Adrenal gland (tissue), 12 donors: ENCODE data around the gene ABCC3. TPM values are rescaled to one million over a fixed set of nuclear protein-coding genes. Genes with fewer than 3 reads are reported as not detected.

Experiments used
- DNase-seq, 7 donors: peaks; one replicate each; pipeline ENCODE4 v3.0.0-alpha.2; 2019 to 2020
- H3K27ac ChIP-seq, 5 donors: fragments of 200-600 bp; sonication (generic) in 4 of 5; 1 replicate in 3 of 5; 2 replicates in 2 of 5; pipeline versions ENCODE4 v1.5.1 to v1.8.0; 2016 to 2020; ENCODE audit warnings: mild to moderate bottlenecking in 1 of 5
- H3K27me3 ChIP-seq: fragments of 200-600 bp; 2 replicates; pipeline ENCODE4 v1.8.0; 2021
- H3K36me3 ChIP-seq, 2 donors: fragments of 200-600 bp; replicated peaks in 1 of 2; 1 replicate in 1 of 2; 2 replicates in 1 of 2; pipeline versions ENCODE4 v1.5.1 to v1.8.0; 2018 to 2022
- H3K4me1 ChIP-seq, 2 donors: fragments of 200-600 bp; replicated peaks in 1 of 2; 1 replicate in 1 of 2; 2 replicates in 1 of 2; pipeline versions ENCODE4 v1.5.1 to v1.8.0; 2018 to 2021
- H3K4me3 ChIP-seq, 4 donors: fragments of 200-600 bp; sonication (generic) in 3 of 4; one replicate each; pipeline ENCODE4 v1.5.1; 2016 to 2018
- H3K9me3 ChIP-seq, 3 donors: fragments of 200-600 bp; sonication (generic) in 1 of 3; replicated peaks in 1 of 3; 1 replicate in 2 of 3; 2 replicates in 1 of 3; pipeline versions ENCODE4 v1.5.1 to v1.8.0; 2016 to 2021
- CTCF ChIP-seq, 6 experiments: fragments of 450-650 bp in 4 of 6; fragments of 200-600 bp in 2 of 6; sonication (generic) in 1 of 6; IDR thresholded peaks; 1 replicate in 5 of 6; 2 replicates in 1 of 6; pipeline versions ENCODE4 v1.5.1 to v1.8.0; 2016 to 2021; ENCODE audit warnings: antibody characterized with exemption in 6 of 6, mild to moderate bottlenecking in 2 of 6, moderate library complexity in 1 of 6
- POLR2A ChIP-seq, 2 donors: fragments of 450-650 bp; IDR thresholded peaks; one replicate each; pipeline ENCODE4 v1.6.1; 2017; ENCODE audit warnings: antibody characterized with exemption in 2 of 2, mild to moderate bottlenecking in 2 of 2, moderate library complexity in 1 of 2
- WGBS, 4 donors: extraction: QIAGEN DNeasy Blood & Tissue Kit in 2 of 4; methylation state at CpG; one replicate each; pipeline versions ENCODE4 v1.1.5 to v1.1.7; 2013 to 2017; 5-methylcytosine and 5-hydroxymethylcytosine counted together
- intact Hi-C, 2 donors: fragments of 100-400 bp; cut with DNase I; formaldehyde crosslinking; loops; one replicate each; pipeline versions ENCODE4 v1.14.1 to v1.15.0; 2022 to 2023
- polyA plus RNA-seq, 3 donors: library from polyadenylated mRNA; stranded (reverse); fragments of 200-250 nt in 2 of 3; fragments of 350-450 nt in 1 of 3; fragmentation: Illumina TruSeq in 1 of 3; extraction: RNeasy Lipid Tissue Mini Kit (QIAGEN cat#74804) in 1 of 3; gene quantifications; one replicate each; pipeline ENCODE4 v1.2.3, GENCODE V29; 2013 to 2014
- total RNA-seq, 9 donors: library from RNA; depleted of rRNA in 4 of 9; stranded (reverse); fragments of >200 nt in 4 of 9; fragments of 120-200 nt in 1 of 9; fragmentation: NEBNext Ultra II Directional in 1 of 9; extraction: Animal tissue kit (Norgen Biotek cat#: 25700) in 1 of 9; gene quantifications; one replicate each; pipeline versions ENCODE4 v1.1.0 to v1.2.4, GENCODE V29; 2013 to 2023
- donor health status: healthy with polysubstance abuse.
- donor health status: Bipolar disorder and iron deficiency.
- donor health status: DM: yes; HTN: yes; CAD: no.
- donor health status: DM: no; HTN: no; CAD: no.
- donor health status: DM: no; HTN: no; CAD: no.
- donor health status: DM: yes; HTN: yes; CAD: no.

ABCC3 gene
- total and polyA plus RNA-seq, 12 donors = 7.2 to 448 (median 262) TPM

GRCh38 chr17:50681263-50682200, 46.9 kb downstream of the ABCC3 start:
- intact Hi-C loops = loop anchor here in 1 of 2 donors (5.0 kb wide), 1 partner anchor 49 kb away; the partner anchor contains the start of gene ABCC3
- DNase-seq = peak in 6 of 7 donors; percentile 75 to 83 (median 76)
- no peak overlapping the region for H3K4me3 ChIP-seq
- 44 to 51% (median 48%) methylated on average over 27 of the region's 27 CpGs for WGBS, 4 donors
- H3K4me1 ChIP-seq = peaks cover 19 to 32% of the 10 kb centered on the region in 2 donors
- no peaks in the 10 kb centered on the region for H3K27me3 ChIP-seq
- TF ChIP-seq CTCF (IDR thresholded peaks at IDR 0.05) = peak in 5 of 6 experiments; percentile 51 to 79 (median 70)
- peak in 1 of 2 donors; percentile 40 for TF ChIP-seq POLR2A (IDR thresholded peaks at IDR 0.05)
- H3K9me3 ChIP-seq = no peaks in the 10 kb centered on the region
- H3K36me3 ChIP-seq = peaks cover 0 to 3% of the 10 kb centered on the region in 2 donors
- peak overlapping the region; percentile 36 to 87 (median 76) for H3K27ac ChIP-seq

DNA sequence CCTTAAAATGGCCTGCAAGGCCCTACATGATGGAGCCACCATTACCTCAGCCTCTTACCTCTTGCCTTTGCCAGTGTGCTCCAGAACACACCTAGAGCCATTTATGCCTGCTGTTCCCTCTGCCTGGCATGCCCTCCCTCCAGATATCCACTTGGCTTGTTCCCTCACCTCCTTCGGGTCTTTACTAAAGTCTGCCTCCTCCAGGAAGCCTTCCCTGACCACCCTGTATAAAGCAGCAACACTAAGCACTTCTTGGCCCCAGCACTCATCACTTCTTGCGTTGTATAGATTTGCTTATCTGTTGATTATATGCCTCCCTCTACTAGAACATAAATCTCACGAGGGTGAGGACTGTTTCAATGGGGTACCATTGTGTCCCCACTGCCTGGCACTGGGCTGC, 47.8 kb downstream of the ABCC3 start:
- intact Hi-C loops = loop anchor here in 1 of 2 donors (5.0 kb wide), 1 partner anchor 50 kb away; the partner anchor contains the start of gene ABCC3
- no peaks in the 10 kb centered on the region for H3K27me3 ChIP-seq
- DNase-seq = peak in 2 of 7 donors; percentile 11 to 16
- peaks cover 27 to 39% of the 10 kb centered on the region in 2 donors for H3K4me1 ChIP-seq
- H3K9me3 ChIP-seq = no peaks in the 10 kb centered on the region
- no peak for TF ChIP-seq CTCF (IDR thresholded peaks at IDR 0.05)
- TF ChIP-seq POLR2A (IDR thresholded peaks at IDR 0.05) = no peak
- peaks cover 0 to 3% of the 10 kb centered on the region in 2 donors for H3K36me3 ChIP-seq
- H3K27ac ChIP-seq = peak overlapping the region; percentile 42 to 87 (median 76)
- no peak overlapping the region for H3K4me3 ChIP-seq
- WGBS, 4 donors = 75 to 92% (median 88%) methylated on average over 3 of the region's 3 CpGs

DNA sequence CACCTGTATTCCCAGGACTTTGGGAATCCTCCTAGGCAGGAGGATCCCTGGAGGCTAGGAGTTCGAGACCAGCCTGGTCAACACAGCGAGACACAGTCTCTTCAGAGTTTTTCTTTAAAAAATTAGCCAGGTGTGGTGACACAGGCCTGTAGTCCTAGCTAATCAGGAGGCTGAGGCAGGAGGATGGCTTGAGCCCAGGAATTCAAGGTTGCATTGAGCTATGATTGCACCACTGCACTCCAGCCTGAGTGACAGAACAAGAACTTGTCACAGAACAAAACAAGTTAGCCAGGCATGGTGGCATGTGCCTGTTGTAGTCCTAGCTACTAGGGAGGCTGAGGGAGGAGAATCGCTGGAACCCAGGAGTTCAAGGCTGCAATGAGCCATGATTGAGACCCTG, 48.3 kb downstream of the ABCC3 start:
- intact Hi-C loops = loop anchor here in 1 of 2 donors (5.0 kb wide), 1 partner anchor 51 kb away; the partner anchor contains the start of gene ABCC3
- no peaks in the 10 kb centered on the region for H3K9me3 ChIP-seq
- 65 to 80% (median 79%) methylated on average over 2 to 3 of the region's 3 CpGs for WGBS, 4 donors

More for the DNA sequence above, 48.3 kb downstream of the ABCC3 start:
- Histone ChIP-seq H3K27me3 (no peaks in the 10 kb centered on the region), H3K27ac (peak overlapping the region; percentile 42 to 87 (median 76)), H3K36me3 (peaks cover 0 to 3% of the 10 kb centered on the region in 2 donors), H3K4me1 (peaks cover 30 to 44% of the 10 kb centered on the region in 2 donors), H3K4me3 (no peak overlapping the region)
- TF ChIP-seq POLR2A (IDR thresholded peaks at IDR 0.05) = no peak
- no peak for TF ChIP-seq CTCF (IDR thresholded peaks at IDR 0.05)
- peak in 6 of 7 donors; percentile 56 to 82 (median 74) for DNase-seq
